GM23338 (cell line): ENCODE measurements around the gene SPSB4.

ENCODE experiments used
- EZH2 ChIP-seq: fragments of 200-600 bp; sonication (generic); IDR thresholded peaks from one replicate; pipeline ENCODE4 v1.8.0; 2017; ENCODE audit warnings: antibody characterized with exemption, mild to moderate bottlenecking, low read depth; ENCODE audit not compliant: unreplicated experiment
- EZH2phosphoT487 ChIP-seq: fragments of 200-600 bp; sonication (generic); IDR thresholded peaks from one replicate; pipeline ENCODE4 v1.8.1; 2018; ENCODE audit warnings: antibody characterized with exemption; ENCODE audit not compliant: unreplicated experiment
- TF ChIP-seq, protein P1 (sequence below), 2 experiments: fragments of 200-600 bp in 1 of 2; sonication (generic) in 1 of 2; conservative IDR thresholded peaks; 2 replicates each; pipeline versions ENCODE4 v1.5.1 to v1.6.1; 2016 to 2017; ENCODE audit warnings: antibody characterized with exemption in 2 of 2, low read depth in 2 of 2, mild to moderate bottlenecking in 2 of 2, moderate library complexity in 1 of 2

DNA sequence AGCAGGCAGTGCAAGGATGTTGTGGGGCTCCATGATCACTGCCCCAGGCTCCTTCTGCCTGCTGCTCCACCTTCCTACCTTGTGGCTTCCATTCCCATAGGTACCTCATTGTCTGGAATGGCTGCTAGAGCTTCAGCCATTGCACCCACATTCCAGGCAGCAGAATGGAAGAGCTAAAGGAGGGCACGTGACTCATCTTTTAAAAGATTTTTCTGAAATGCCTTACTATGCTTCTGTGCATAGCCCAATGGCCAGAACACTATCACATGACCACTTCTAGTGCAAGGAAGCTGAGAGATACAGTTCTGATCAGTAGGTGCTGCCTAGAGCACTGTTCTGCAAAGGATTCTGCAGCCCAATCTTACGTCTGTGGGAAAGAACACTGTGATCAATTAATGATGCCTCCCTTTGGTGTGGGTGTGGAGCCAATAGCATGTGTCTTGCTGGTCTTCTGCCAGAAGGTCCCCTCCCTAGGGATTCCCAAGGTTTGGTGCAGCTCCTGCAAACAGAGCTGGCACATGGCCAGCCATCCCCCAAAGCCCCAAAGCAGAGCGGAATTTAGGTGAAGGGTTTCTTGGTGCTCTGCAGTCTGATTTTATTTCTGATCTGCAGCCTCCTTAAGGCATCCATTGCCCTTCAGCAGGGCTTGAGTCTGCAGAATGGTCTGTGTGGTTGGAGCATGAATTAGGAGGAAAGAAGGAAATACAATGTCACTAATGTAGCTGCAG is 34.4 kb downstream of the SPSB4 start:
- TF ChIP-seq, protein P1, sequence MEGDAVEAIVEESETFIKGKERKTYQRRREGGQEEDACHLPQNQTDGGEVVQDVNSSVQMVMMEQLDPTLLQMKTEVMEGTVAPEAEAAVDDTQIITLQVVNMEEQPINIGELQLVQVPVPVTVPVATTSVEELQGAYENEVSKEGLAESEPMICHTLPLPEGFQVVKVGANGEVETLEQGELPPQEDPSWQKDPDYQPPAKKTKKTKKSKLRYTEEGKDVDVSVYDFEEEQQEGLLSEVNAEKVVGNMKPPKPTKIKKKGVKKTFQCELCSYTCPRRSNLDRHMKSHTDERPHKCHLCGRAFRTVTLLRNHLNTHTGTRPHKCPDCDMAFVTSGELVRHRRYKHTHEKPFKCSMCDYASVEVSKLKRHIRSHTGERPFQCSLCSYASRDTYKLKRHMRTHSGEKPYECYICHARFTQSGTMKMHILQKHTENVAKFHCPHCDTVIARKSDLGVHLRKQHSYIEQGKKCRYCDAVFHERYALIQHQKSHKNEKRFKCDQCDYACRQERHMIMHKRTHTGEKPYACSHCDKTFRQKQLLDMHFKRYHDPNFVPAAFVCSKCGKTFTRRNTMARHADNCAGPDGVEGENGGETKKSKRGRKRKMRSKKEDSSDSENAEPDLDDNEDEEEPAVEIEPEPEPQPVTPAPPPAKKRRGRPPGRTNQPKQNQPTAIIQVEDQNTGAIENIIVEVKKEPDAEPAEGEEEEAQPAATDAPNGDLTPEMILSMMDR (conservative IDR thresholded peaks at IDR 0.05; ENCODE audit: low read depth in 2 of 2): no peak
- TF ChIP-seq EZH2phosphoT487 (no peak), EZH2 (no peak)
